ENCODE measurements around the gene TMEM59.
A peak's percentile ranks its signal among the peaks of the same experiment; 100 is the strongest.
"Not testable (repeated sequence)": the region's sequence is repeated elsewhere in the genome, so short reads cannot be mapped to it uniquely, and the experiment has no call there.

TMEM59 gene, protein sequence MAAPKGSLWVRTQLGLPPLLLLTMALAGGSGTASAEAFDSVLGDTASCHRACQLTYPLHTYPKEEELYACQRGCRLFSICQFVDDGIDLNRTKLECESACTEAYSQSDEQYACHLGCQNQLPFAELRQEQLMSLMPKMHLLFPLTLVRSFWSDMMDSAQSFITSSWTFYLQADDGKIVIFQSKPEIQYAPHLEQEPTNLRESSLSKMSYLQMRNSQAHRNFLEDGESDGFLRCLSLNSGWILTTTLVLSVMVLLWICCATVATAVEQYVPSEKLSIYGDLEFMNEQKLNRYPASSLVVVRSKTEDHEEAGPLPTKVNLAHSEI

DNA sequence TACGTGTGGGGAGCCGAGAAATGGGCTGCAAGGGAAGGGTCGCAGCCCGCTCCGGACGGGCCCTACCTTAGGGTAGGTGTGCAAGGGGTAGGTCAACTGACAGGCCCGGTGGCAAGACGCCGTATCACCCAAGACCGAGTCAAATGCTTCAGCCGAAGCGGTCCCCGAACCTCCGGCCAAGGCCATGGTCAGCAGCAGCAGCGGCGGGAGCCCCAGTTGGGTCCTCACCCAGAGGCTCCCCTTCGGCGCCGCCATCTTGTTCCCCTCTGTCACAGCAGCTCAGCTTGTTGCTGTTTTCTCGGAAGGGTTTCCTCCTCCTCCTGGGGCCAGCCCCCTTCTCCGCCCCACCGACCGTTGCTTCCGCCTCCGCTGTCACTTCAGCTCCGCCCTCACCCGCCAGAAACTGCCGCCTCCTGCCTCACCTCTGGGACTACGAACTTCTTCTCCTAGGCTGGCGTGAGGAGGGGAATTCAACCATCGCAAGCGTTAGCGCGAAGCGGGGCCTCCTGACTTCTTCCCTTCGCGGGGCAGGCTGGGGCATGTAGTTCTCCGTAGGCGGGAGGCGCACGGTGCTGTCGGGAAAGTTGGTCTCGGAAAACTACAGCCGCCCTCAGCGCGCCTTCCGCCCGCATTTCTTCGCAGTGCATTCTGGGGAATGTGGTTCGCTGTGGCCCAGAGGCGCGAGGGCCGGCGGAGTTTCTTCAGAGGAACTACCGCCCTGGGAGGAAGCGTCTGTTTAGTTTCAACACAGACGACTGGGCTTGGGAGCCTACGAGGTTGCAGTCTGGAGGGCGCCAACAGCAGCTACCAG lies at the start of gene TMEM59, which contains the start of gene TCEANC2:
Gene TMEM59, minus strand, starts transcription at position 271 of the 811 bp plus-strand sequence. Its CDS starts 16 bp downstream, at position 255.
Gene TCEANC2, plus strand, starts transcription at position 675 of the 811 bp plus-strand sequence. CDS start 815 bp downstream, outside the sequence.
- peak; percentile 97 for DNase-seq

DNA sequence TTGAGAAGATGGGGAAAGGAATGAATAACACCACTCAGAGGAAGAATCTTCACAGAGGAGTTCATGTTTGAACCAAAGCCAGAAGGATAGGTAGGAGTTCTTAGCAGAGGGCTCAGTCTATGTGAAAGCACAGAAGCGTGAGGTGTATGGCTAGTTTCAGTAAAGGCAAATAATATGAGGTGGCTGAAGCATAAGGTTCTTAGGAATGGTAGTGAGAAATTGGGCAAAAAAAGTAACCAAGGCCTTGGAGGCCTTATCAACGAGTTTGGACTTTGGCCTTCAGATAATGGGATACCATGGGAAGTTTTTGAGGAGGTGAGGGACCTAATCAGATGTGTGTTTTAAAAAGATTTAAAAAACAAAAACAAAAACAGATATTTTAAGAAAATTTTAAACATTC lies 47.5 kb upstream of the TMEM59 start:
- DNase-seq, result no peak

DNA sequence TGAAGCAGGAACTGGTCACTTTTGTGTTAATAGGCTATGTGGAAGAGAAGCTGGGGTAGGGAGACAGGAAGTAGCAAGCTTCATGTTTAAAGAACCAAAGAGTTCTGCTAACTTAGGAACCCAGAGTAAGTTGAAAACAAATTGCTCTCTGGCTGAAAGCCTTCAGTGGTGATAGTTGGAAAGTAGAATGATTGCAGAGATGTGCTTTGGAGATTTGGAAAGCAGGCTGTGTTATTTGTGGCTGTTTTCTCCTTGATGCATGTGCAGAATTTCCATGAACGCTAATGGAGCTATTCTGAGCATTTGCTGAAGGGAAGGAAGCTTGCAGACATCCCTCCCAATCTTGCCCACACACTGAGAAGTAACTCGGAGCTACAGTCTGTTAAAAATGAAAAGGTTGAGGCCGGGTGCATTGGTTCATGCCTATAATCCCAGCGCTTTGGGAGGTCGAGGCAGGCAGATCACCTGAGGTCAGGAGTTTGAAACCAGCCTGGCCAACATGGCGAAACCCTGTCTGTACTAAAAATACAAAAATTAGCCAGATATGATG lies 46.1 kb upstream of the TMEM59 start:
- no peak for DNase-seq

DNA sequence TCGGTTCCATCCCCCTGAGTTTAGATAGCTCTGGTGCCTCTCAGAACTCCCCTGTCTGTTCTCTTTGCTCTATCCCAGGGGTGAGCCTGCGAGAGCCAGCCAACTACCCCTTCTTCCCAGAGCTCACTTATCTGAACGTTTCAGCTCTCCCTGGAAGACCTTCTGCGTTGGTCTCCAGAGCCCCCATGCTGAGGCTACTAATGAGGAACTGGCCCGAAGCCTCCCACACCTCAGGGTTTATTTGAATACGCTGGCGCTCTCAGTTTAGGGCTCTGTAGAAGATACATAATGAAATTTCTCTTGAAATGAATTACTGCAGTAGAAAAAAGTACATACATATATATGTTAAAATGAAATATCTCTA lies 43.9 kb upstream of the TMEM59 start:
- DNase-seq, result no peak

DNA sequence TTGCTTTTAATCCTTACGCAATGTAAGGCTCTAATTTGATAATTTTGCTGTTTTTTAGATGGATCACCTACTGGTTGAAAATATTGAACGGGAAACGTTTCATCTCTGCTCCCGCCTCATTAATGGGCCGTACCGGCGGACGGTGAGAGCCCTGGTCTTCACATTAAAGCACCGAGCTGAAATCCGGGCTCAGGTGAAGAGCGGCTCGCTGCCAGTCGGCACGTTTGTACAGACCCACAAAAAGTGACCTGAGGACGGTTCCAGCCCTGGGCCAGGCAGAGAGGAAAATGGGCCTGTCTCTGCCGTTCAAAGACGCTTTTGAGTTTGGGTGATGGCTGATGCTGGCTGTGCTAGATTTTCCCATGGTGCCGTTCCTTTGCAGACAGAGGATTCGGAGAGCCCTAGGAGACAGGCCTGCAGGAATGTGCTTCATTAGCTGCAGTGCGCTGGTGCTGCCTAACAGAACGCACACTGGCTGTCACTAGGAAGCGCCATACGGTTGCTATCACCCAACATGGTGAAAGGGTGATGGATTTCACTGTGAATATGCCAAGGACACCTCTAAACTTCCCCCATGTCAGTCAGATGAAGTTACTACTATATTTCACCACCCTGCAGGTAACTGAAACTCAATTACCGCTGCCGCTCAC lies 43.3 kb upstream of the TMEM59 start:
- no peak for DNase-seq

DNA sequence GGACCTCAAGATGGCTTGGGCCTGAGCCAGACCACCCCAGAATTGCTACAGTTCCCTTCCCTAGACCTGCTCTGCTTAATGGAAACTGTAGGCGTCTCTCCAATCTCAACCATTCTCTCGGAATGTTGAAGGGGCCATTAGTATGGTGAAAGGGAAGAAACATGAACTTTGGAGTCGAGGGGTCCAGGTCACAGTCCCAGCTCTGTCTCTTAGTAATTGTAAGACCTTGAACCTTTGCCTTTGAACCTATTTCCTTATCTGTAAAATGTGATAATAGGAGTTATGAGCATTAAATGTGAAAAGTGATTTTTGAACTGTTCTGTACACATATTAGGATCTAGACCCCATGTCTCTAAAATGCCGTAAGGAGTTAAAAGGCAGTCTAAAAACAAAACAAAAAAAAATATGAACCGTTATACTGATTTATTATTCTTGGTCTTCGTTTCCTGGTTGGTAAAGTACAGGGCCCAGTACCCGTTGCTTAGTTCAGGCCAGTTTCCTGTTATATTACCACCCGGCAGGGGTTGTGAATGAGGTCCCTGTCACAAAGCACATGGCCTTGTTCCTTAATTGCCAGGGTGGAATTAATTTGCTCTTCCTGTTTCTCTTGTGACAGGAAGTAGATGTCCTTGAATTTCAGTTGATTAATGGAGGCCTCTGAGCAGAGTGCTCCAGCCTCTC lies 42.7 kb upstream of the TMEM59 start:
- DNase-seq, result no peak

DNA sequence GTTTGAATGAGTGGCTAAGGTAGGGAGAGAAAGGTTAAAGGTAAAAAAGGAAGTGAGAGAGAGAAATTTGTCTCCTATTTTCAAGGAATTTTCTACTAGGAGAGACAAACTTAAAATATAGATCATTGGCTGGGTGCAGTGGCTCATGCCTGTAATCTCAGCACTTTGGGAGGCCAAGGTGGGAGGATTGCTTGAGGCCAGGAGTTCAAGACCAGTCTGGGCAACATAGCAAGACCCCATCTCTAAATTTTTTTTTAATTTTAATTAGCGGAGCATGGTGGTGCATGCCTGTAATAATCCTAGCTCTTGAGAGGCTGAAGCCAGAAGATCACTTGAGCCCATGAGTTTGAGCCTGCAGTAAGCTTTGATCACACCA lies 41.7 kb upstream of the TMEM59 start:
- DNase-seq, result not testable (repeated sequence)

DNA sequence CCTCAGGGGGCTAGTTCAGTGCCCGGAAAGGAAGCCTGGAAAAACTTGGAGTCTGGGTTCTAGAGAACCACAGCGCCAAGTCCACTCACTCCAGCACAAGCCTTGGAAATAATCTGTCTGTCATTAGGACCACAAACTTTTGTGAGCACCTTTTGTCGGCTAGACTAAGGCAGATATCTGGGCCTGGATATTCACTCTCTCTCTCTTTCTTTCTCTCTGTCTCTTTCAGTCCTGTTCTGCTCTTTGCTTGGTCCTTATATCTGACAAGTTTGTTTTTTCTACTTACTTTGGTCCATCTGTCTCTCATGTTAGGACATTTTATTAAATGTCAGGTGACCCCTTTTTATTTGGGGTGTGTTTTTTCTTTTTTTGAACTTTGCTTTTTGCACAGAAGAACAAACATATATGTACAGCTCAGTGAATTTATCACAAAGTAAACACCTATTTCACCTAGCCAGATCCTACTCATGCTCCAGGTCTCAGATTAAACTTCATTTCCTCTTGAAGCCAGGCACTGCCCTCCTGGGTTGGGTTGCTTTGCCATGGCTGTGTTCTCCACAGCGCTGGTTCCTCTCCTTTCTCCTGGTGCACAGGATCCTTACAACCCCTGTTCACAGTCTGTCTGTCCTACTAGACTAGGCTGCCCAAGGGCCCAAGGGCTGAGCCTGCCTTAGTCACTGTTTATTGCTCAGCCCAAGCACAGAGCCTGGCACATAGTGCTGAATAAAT lies 41.2 kb upstream of the TMEM59 start:
- DNase-seq, result no peak

DNA sequence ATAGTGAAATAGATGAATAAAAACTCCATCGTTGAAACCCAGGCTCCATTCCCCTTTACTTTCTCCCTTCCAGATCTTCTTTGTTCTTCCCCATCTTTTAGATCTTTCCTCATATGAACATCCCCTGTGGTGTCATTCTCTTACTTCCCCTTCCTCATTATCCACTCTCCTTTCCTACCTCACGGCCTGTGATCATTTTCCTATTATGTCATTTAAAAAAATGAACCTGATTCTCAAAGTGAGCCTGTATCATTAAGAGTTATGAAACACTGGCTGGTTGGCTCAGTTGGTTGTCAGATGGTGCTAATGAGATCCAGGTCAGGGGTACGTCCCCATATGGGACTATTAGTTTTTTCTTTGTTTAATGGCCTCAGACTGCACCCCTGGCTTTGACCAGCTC lies 38.7 kb upstream of the TMEM59 start:
- no peak for DNase-seq

DNA sequence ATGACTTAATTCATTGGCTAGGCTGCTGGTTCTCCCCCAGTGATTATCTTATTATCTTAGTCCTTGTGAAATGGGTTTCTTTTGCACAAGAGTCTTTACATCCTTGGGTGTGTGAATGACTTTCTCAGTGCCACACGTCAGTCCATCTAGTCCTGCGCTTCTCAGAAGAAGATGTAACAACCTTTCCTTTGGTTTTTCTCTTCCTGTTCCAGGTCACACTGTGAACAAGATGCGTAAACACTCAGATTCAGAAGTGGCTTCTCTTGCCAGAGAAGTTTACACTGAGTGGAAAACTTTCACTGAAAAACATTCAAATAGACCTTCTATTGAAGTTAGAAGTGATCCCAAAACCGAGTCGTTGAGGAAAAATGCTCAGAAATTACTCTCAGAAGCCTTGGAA lies 35.4 kb upstream of the TMEM59 start:
- DNase-seq, result no peak

DNA sequence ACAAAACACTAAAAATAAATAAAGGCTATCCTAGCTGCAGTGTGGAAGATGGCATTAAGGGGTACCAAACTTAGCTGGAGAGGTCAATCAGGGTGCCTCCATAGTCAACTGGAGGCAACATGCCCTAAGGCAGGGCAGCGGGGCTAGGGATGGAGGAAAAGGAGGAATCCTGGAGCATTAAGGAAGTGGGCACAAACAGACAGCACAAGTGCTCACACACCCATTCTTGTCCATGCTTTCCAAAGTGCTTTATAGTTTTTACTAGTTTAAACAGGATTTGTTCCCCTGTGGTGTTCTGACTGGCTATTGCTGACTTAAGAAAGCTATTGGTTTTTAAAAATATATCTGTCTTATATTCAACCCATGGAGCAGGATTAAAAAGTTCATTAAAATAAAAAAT lies 33.8 kb upstream of the TMEM59 start:
- no peak for DNase-seq

DNA sequence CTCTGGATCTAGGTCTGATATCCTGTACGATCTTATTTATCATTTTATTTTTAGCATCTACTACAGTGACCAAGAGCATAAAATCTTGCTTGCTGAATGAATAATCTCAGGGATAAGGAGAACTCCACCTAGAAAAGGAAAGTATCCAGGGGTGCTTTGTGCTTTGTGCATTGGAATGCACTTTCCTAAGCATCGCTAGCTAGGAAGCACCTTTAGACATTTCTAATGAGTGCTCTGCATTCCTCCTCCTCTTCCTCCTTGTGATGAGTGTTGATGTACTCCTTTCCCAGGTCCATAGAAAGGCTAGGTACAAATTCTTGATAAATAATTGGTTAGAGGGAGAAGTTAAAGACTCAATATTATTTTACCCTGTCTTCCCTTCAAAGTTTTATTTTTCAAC lies 31.8 kb upstream of the TMEM59 start:
- DNase-seq, result no peak

DNA sequence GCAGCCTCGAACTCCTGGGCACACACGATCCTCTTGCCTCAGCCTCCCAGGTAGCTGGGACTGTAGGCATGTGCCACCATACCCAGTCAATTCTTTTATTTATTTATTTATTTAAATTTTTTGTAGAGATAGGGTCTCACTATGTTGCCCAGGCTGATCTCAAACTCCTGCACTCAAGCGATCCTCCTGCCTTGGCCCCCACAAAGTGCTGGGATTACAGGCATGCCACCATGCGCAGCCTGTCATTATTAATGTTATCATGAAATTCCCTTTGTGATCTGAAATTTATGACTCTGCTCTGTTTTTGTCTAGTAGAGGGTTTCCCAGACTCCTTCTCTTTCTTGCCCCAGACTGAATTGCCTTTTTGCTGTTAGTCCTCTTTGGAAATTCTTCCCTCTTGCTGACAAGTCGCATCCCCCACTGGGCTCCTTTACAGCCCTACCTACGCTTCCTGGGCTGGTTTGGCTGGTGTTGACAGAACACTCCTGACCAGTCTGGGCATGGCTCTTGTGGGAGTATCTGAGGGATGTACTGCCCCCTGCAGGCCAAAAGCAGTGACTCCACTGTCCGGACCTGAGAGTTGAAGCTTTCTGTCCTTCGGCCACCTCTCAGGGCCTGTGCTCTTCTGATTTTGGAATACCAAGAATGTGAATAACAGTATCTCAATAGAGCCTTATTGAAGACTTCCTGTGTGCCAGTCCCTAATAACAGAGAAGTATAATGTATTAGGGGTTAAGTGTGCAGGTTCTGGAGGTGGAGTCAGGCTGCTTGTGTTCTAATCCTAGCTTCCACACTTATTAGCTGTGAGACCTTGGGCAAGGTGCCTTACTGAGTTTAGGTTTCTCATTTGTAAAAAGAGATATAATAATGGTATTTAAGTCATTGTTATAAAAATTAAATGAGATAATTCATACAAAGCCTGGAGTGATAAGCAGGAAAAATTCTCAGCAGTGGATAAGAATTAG lies 28.6 kb upstream of the TMEM59 start:
- peak; percentile 57 for DNase-seq

DNA sequence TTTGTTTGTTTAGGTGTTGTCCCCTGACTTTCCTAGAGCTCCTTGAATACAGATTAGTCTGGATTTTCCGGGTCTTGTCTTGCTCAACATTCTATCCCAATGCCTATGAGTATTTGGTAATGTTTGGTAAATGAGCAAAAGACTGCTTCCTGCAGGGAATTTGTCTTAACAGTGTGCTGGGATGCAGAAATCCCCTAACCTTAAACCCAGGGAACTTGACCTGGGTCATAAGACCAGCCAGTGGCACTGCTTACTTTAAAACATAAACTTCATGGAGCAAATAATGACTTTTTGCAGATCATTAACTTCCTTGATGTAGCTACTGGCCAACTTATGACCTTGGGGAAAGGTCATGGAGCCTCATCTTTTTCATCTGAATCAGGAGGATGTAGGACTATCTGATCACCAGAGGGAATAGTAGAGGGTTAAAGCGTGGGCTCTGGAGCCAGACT lies 27.6 kb upstream of the TMEM59 start:
- DNase-seq, result no peak

DNA sequence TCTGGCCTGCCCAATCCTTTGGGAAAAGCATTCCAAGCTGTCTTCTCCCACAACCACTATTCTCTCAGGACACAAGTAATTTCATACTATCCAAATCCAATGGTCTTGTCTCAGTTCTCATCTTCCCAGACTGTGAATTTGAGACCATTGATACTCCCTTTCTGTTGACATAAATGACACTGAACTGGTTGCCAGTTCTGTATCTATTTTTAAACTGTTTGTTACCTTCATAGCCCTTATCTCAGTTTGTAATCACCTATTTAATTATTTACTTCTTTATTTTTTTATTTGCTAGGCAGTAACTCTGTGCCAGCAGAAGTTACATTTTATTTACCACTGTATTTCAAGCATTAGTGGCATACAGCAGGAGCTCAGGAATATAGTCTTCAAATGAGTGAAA lies 24.4 kb upstream of the TMEM59 start:
- no peak for DNase-seq

DNA sequence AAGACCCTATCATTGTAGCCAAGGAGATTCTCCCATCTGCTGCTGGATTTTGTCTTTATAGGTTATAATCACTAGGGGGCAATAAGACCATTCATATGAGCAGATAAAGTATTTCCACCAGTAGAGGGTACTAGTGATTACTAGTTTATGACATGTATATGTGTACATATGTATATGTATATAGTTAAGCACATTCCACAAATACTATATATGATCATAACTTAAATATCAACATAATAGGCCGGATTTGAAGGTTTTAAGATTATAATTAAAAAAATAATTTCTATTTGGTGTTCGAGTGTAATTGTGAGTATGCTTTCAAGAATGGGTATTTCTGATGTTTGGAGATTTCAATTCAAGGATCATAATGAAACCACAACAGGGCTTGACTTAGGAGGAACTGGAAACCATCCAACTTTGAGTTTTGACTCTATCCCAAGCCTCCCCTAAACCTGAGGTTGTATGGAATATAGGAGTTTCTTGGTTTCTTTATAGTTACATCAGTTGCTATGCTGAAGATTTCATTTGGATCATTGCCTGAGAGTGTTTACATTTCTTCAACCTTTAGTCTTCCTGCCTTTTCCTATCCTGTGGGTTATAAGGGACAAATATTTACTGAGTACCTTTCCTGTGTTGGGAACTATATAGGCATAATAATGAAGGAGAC lies 17.3 kb upstream of the TMEM59 start:
- no peak for DNase-seq

DNA sequence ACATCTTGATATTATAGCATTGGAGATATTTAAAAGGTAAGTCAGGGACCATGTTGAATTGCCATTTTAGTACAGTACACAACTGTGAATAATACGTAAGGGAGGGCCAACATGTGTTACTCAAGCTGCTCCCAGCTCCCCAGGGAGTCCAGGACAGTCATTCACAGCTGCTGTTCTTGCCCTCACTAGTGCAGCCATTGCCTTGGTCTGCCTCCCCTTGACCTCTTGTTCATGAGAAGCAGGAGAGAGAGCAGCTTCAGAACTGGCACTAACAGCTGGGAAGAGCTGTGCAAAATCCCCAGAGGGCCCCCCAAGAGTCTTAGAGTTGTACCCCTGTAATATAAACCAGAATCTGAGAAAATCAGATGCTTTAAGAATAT lies 16.8 kb upstream of the TMEM59 start:
- DNase-seq, result no peak

DNA sequence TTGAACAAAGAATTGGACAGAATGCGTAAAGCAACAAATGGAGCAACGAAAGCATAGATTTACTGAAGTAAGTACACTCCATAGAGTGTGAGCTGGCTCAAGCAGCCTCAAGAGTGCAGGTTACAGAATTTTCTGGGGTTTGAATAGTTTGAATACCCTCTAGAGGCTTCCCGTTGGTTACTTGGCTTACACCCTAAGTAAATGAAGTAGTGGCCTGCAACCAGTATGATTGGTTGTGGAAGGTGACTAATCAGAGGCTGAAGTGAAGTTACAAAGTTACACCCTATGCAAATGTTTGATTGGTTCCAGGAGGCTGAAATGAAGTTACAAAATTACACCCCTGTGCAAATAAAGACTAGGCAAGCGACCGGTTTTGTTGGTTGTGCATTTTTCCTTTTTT lies 11.3 kb upstream of the TMEM59 start:
- DNase-seq, result no peak

DNA sequence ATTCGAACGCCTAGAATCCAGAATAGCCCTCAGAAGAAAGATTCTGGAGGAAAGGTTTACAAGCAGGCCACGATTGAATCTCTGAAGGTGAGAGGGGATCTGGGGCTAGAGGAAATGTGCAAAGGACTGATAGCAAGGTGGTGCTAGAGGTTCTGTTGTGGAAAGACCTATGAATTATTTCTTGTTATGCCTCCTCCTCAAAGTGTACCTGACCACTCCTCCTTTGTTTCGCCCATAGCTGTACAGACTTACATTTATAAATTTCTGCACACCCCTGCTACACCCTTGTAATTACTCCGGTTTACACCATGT lies 1.4 kb upstream of the TMEM59 start:
- no peak for DNase-seq

DNA sequence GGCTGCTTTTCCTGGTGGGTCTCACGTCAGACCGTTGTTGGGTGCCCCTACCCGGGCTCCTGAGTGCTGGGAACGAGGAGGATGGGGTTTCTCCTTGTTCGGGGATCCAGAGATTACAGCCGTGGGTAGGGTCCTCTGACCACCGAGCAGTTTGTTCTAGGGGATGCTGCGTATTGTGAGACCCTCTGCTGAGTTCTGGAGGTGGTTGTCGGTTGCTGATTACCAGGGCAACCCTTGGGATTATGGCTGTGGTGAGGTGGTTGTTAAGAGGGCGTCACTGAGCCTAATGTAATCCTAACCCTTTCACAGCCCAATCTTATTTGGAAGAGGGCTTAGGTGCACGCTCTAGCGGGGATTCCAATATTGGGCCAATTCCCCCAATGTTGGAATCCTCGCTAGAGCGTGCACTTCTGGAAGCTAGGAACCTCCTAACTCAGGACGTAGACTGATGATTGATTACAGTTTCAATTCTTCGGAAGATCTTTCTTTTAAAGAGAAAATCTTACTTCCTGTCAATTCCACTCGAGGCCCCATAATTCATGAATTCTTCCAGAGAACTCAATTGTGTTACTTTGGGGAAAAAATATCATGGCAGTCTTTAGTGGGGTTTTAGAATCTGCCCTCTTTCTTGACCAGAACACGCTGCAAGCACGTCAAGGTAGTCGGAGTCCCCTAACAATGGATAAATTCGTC lies 887 bp upstream of the TMEM59 start:
- no peak for DNase-seq
